Esophagus squamous epithelium (tissue), 5 donors: ENCODE measurements around the gene CYP21A2. TPM values are rescaled to one million over a fixed set of nuclear protein-coding genes. Genes with fewer than 3 reads are reported as not detected.
"Not testable (repeated sequence)": the region's sequence is repeated elsewhere in the genome, so short reads cannot be mapped to it uniquely, and the experiment has no call there.

Source experiments
- DNase-seq: peaks from one replicate; lab custom pipeline; 2025; lab: John Stamatoyannopoulos, UW
- H3K27ac ChIP-seq, 4 donors: fragments of 200-600 bp; sonication (generic); one replicate each; pipeline ENCODE4 v1.5.1; 2016 to 2019; ENCODE audit warnings: mild to moderate bottlenecking in 1 of 4
- H3K27me3 ChIP-seq, 4 donors: fragments of 200-600 bp; sonication (generic); 1 replicate in 3 of 4; 2 replicates in 1 of 4; pipeline versions ENCODE4 v1.5.1 to v1.6.0; 2017 to 2021; ENCODE audit warnings: antibody characterized with exemption in 1 of 4
- H3K36me3 ChIP-seq, 3 donors: fragments of 200-600 bp; sonication (generic); one replicate each; pipeline ENCODE4 v1.5.1; 2016 to 2019
- H3K4me1 ChIP-seq, 3 donors: fragments of 200-600 bp; sonication (generic); one replicate each; pipeline ENCODE4 v1.5.1; 2017 to 2019
- H3K4me3 ChIP-seq, 4 donors: fragments of 200-600 bp; sonication (generic); 1 replicate in 3 of 4; 2 replicates in 1 of 4; pipeline ENCODE4 v1.5.1; 2016 to 2019; ENCODE audit warnings: mild to moderate bottlenecking in 2 of 4, moderate library complexity in 1 of 4
- H3K9me3 ChIP-seq, 3 donors: fragments of 200-600 bp; sonication (generic); one replicate each; pipeline ENCODE4 v1.5.1; 2016 to 2019
- WGBS, 2 donors: methylation state at CpG; one replicate each; pipeline ENCODE4 v1.1.5; 2018; 5-methylcytosine and 5-hydroxymethylcytosine counted together
- intact Hi-C: fragments of 100-400 bp; cut with DNase I; formaldehyde crosslinking; loops from one replicate; pipeline ENCODE4 v1.15.0; 2022
- total RNA-seq, 4 donors: library from RNA; depleted of rRNA; stranded (reverse); fragments of >200 nt; gene quantifications; one replicate each; pipeline ENCODE4 v1.1.0, GENCODE V29; 2016
- donor health status: DM: yes; HTN: yes; CAD: no.

Gene CYP21A2
- total RNA-seq, 4 donors from 2014 or later = 0.22 TPM; not detected in 3

GRCh38 chr6:32008616-32009015 lies 29.6 kb upstream of the CYP21A2 start:
- intact Hi-C loops, H3K9me3 ChIP-seq, H3K27ac ChIP-seq, H3K4me3 ChIP-seq, H3K27me3 ChIP-seq, DNase-seq, H3K36me3 ChIP-seq, H3K4me1 ChIP-seq: not testable (repeated sequence)
- no CpG with 5 or more reads among the region's 12 CpGs for WGBS, 2 donors

- H3K9me3 ChIP-seq, H3K4me1 ChIP-seq, H3K27ac ChIP-seq, intact Hi-C loops, H3K4me3 ChIP-seq, H3K27me3 ChIP-seq, H3K36me3 ChIP-seq, DNase-seq: not testable (repeated sequence)
- WGBS, 2 donors = no CpG with 5 or more reads among the region's 12 CpGs
Observed at GRCh38 chr6:32009537-32009936, 28.7 kb upstream of the CYP21A2 start.

- DNase-seq, H3K4me3 ChIP-seq, intact Hi-C loops, H3K27me3 ChIP-seq, H3K9me3 ChIP-seq, H3K27ac ChIP-seq, H3K4me1 ChIP-seq, H3K36me3 ChIP-seq: not testable (repeated sequence)
- no CpG with 5 or more reads among the region's 27 CpGs for WGBS, 2 donors
Observed at GRCh38 chr6:32010856-32011530, 27.2 kb upstream of the CYP21A2 start.

GRCh38 chr6:32012941-32013617 lies 25.1 kb upstream of the CYP21A2 start:
- 78% methylated on average over 1 of the region's 17 CpGs; no CpG with 5 or more reads in 1 of the 2 donors for WGBS, 2 donors
- intact Hi-C loops, H3K9me3 ChIP-seq, H3K4me3 ChIP-seq, DNase-seq, H3K36me3 ChIP-seq, H3K27ac ChIP-seq, H3K27me3 ChIP-seq, H3K4me1 ChIP-seq: not testable (repeated sequence)

GRCh38 chr6:32013738-32014137 lies 24.5 kb upstream of the CYP21A2 start:
- H3K27ac ChIP-seq, H3K4me1 ChIP-seq, H3K36me3 ChIP-seq, DNase-seq, H3K9me3 ChIP-seq, intact Hi-C loops, H3K4me3 ChIP-seq, H3K27me3 ChIP-seq: not testable (repeated sequence)
- no CpG with 5 or more reads among the region's 5 CpGs for WGBS, 2 donors

GRCh38 chr6:32014547-32014946 lies 23.7 kb upstream of the CYP21A2 start, which contains the start of gene C4B:
Gene C4B (plus strand): TSS chr6:32014795. CDS start chr6:32014846, 51 bp downstream.
- WGBS, 2 donors = no CpG with 5 or more reads among the region's 6 CpGs
- H3K27me3 ChIP-seq, DNase-seq, H3K4me3 ChIP-seq, H3K4me1 ChIP-seq, intact Hi-C loops, H3K27ac ChIP-seq, H3K9me3 ChIP-seq, H3K36me3 ChIP-seq: not testable (repeated sequence)

GRCh38 chr6:32022100-32022499 lies 16.1 kb upstream of the CYP21A2 start:
- H3K27ac ChIP-seq, H3K36me3 ChIP-seq, DNase-seq, intact Hi-C loops, H3K4me3 ChIP-seq, H3K9me3 ChIP-seq, H3K27me3 ChIP-seq, H3K4me1 ChIP-seq: not testable (repeated sequence)
- WGBS, 2 donors = no CpG with 5 or more reads among the region's 10 CpGs

- intact Hi-C loops, H3K36me3 ChIP-seq, H3K4me1 ChIP-seq, H3K27me3 ChIP-seq, DNase-seq, H3K4me3 ChIP-seq, H3K9me3 ChIP-seq, H3K27ac ChIP-seq: not testable (repeated sequence)
- 36% methylated on average over 5 of the region's 10 CpGs; no CpG with 5 or more reads in 1 of the 2 donors for WGBS, 2 donors
Observed at GRCh38 chr6:32028631-32029030, 9.6 kb upstream of the CYP21A2 start.

- DNase-seq, H3K9me3 ChIP-seq: not testable (repeated sequence)
Observed at GRCh38 chr6:32029553-32029952, 8.7 kb upstream of the CYP21A2 start.

GRCh38 chr6:32035283-32036013 lies 2.8 kb upstream of the CYP21A2 start:
- H3K27ac ChIP-seq, intact Hi-C loops, DNase-seq, H3K4me1 ChIP-seq, H3K36me3 ChIP-seq, H3K9me3 ChIP-seq, H3K4me3 ChIP-seq, H3K27me3 ChIP-seq: not testable (repeated sequence)
- no CpG with 5 or more reads among the region's 16 CpGs for WGBS, 2 donors

More at GRCh38 chr6:32029553-32029952, 8.7 kb upstream of the CYP21A2 start:
- H3K27me3 ChIP-seq, H3K4me1 ChIP-seq, H3K27ac ChIP-seq, H3K4me3 ChIP-seq, intact Hi-C loops, H3K36me3 ChIP-seq: not testable (repeated sequence)
- WGBS, 2 donors = no CpG with 5 or more reads among the region's 14 CpGs

- WGBS, 2 donors = 45 to 60% methylated on average over 4 of the region's 5 CpGs
- H3K27ac ChIP-seq, H3K27me3 ChIP-seq: not testable (repeated sequence)
Observed at GRCh38 chr6:32037136-32037535, 1.1 kb upstream of the CYP21A2 start.

GRCh38 chr6:32038878-32039277 lies 663 bp downstream of the CYP21A2 start:
- H3K4me1 ChIP-seq, H3K36me3 ChIP-seq, intact Hi-C loops, H3K27me3 ChIP-seq, H3K9me3 ChIP-seq, H3K27ac ChIP-seq, DNase-seq, H3K4me3 ChIP-seq: not testable (repeated sequence)
- WGBS, 2 donors = 80% methylated on average over 2 of the region's 5 CpGs; no CpG with 5 or more reads in 1 of the 2 donors

More at GRCh38 chr6:32037136-32037535, 1.1 kb upstream of the CYP21A2 start:
- H3K4me3 ChIP-seq, intact Hi-C loops, H3K9me3 ChIP-seq, DNase-seq, H3K4me1 ChIP-seq, H3K36me3 ChIP-seq: not testable (repeated sequence)
